Small intestine (tissue), 4 donors: Measurements from ENCODE around the gene NNT. TPM values are rescaled to one million over a fixed set of nuclear protein-coding genes. Genes with fewer than 3 reads are reported as not detected.

Experiments
- polyA plus RNA-seq, 4 donors: library from polyadenylated mRNA; stranded (reverse) in 3 of 4; unstranded in 1 of 4; fragments of 200-250 nt in 3 of 4; fragments of 120-200 nt in 1 of 4; gene quantifications; one replicate each; pipeline versions ENCODE4 v1.2.1 to v1.2.3, GENCODE V29; 2013
- donor health status: healthy with polysubstance abuse.
- donor health status: Bipolar disorder and iron deficiency.
- donor health status: healthy.

The NNT gene
- polyA plus RNA-seq, 4 donors, result 7.4 to 46.0 (median 25.2) TPM

Other genes with a start within 250 kb of the NNT start
- 10 to 100 TPM in 2 of 4 donors, 1 to 10 TPM in 2; 3.2 to 20.4 (median 7.7) TPM for gene CCL28, start 190.8 kb upstream of the NNT start, polyA plus RNA-seq
- 10 to 100 TPM in 1 of 4 donors, 1 to 10 TPM in 3; 2.7 to 12.3 (median 5.5) TPM for gene TMEM267, start 119.3 kb upstream of the NNT start, polyA plus RNA-seq
- gene C5orf34, start 88.0 kb upstream of the NNT start, polyA plus RNA-seq, result 1 to 10 TPM in 2 of 4 donors, under 1 TPM in 1, not detected in 1; 0.22 to 2.2 (median 2.1) TPM
- gene PAIP1, start 46.1 kb upstream of the NNT start, polyA plus RNA-seq, result 10 to 100 TPM; 45.6 to 67.1 (median 49.2) TPM